AG09319 (cell line): ENCODE data around the gene LRCH2.

ENCODE experiments used
- DNase-seq: peaks from one replicate; pipeline ENCODE4 v3.0.0-alpha.2; 2010; ENCODE audit warnings: low read depth; ENCODE audit errors: extremely low read depth
- CTCF ChIP-seq: IDR thresholded peaks from 2 replicates; pipeline ENCODE4 v1.5.1; 2011; ENCODE audit warnings: low read depth, mild to moderate bottlenecking, inconsistent platforms, low read length, moderate library complexity

Gene LRCH2

DNA sequence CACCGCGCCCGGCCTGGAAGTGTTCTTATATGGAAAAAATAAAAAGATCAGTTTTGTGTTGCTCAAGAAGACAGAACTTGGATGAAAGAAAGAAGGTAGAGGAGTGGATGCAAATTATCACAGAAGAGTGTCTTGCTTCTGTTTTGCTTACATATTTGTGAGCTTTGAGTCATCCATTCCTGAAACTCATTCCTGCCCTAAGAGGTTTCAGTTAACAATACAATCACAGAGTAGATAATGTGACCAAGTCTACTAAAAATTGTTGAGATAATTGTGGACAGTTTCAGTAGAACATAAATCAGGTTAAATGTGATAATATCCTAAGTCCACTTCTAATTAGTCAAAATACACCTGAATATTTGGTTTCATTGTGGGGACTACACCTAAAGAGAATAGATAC, 26.4 kb upstream of the LRCH2 start:
- TF ChIP-seq CTCF = no peak
- DNase-seq = no peak

DNA sequence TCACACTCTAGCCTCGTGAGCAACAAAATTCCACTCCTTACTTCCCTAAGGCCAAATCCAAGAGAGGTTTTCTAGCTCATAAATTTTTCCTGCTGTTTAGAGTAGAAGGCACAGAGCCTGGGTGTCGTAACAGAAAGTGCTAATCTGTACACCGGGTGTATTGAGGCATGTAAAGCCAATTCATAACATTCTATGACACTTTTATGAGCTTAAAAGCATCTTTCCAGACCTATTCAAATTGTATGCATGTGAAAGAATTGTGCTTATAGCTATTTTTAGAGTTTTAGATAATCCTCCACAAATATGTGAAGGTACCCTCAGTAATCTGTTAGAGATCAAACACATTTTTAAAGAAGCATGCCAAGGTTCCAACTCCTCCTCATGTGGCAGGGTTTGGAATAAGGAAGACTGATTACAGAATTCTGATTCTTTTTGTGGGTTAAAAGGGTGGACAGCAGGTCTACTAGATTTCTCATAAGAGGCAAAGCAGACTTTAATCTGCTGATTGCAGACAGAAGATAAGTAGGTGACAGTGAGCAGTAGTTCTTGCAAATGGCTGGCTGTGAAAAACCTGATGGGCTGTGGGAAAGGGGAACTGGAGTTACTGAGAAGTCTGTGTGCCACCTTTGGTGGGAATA, 25.5 kb upstream of the LRCH2 start:
- TF ChIP-seq CTCF = no peak

DNA sequence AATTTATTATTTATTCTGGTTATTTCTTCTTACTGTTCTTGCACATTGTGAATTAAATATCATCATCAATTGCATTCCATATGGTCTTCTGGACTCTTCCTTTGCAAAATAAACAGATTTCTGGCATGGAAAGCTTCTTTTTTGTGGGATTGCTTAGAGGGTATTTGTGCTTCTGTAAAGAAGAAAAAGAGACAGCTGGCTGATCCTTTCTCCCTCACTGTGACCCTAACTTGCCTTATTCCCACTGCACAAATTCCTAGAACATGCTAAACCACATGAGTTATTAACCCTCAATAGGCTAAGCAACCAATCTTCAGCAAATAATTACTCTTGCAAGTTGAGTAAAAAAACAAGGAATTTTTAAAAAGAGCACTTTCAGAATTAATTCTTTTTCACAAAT, 23.8 kb upstream of the LRCH2 start:
- no peak for TF ChIP-seq CTCF
- DNase-seq = no peak

More for the DNA sequence above, 25.5 kb upstream of the LRCH2 start:
- no peak for DNase-seq

- no peak for TF ChIP-seq CTCF
- DNase-seq = no peak
Observed at GRCh38 chrX:115255003-115255402, 21.1 kb upstream of the LRCH2 start.

- no peak for TF ChIP-seq CTCF
Observed at GRCh38 chrX:115251458-115252233, 17.8 kb upstream of the LRCH2 start.

GRCh38 chrX:115237056-115237455, 3.2 kb upstream of the LRCH2 start:
- TF ChIP-seq CTCF = no peak
- no peak for DNase-seq

More at GRCh38 chrX:115251458-115252233, 17.8 kb upstream of the LRCH2 start:
- DNase-seq = no peak

- no peak for DNase-seq
- TF ChIP-seq CTCF = no peak
Observed at GRCh38 chrX:115236560-115236959, 2.7 kb upstream of the LRCH2 start.
